ENCODE measurements around the gene PSMC5.

The PSMC5 gene

DNA sequence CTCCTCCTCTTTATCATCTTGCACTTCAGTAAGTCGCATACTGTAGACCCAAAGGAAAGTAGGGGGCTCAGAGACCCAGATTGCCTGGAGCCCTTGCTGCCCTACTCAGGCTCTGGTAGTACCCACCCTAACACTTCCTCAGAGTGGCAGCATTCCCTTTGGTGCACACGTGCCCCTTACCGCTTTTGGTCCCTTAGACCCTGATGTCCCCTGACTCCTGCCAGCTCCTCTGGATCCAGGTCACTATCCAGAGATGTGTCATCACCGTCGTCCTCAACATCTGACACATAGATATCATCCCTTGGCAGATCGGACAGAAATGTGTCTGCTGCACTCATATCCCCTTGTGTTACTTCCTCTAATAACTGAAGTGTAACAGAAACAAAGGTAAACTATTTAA lies 5.4 kb upstream of the PSMC5 start:
- Histone ChIP-seq H3K36me3 (ENCODE audit: insufficient read depth, low read length) (peaks cover 90% of the 10 kb centered on the region), H3K27ac (ENCODE audit: low read depth, low read length) (no peak overlapping the region), H3K27me3 (ENCODE audit: insufficient read depth, low read length) (no peaks in the 10 kb centered on the region), H3K4me3 (ENCODE audit: low read length) (no peak overlapping the region), H3K4me1 (ENCODE audit: insufficient read depth, low read length) (0 out of 2 replicates have a peak, but pooled peaks cover 6% of the 10 kb centered on the region), H3K9me3 (ENCODE audit: insufficient read depth, low read depth, low read length) (no peaks in the 10 kb centered on the region), H3K9ac (ENCODE audit: low read depth, low read length) (no peak overlapping the region)
- 91% methylated on average over 6 of the region's 6 CpGs for WGBS

GRCh38 chr17:63822537-63822936 lies 4.7 kb upstream of the PSMC5 start:
- Histone ChIP-seq H3K9ac (ENCODE audit: low read depth, low read length) (no peak overlapping the region), H3K36me3 (ENCODE audit: insufficient read depth, low read length) (peaks cover 83% of the 10 kb centered on the region), H3K27me3 (ENCODE audit: insufficient read depth, low read length) (no peaks in the 10 kb centered on the region), H3K4me1 (ENCODE audit: insufficient read depth, low read length) (0 out of 2 replicates have a peak, but pooled peaks cover 6% of the 10 kb centered on the region), H3K4me3 (ENCODE audit: low read length) (no peak overlapping the region), H3K9me3 (ENCODE audit: insufficient read depth, low read depth, low read length) (no peaks in the 10 kb centered on the region), H3K27ac (ENCODE audit: low read depth, low read length) (no peak overlapping the region)

- H3K27ac ChIP-seq (ENCODE audit: low read depth, low read length) = no peak overlapping the region
- WGBS = 95% methylated on average over 13 of the region's 13 CpGs
- H3K4me1 ChIP-seq (ENCODE audit: insufficient read depth, low read length) = peaks cover 6% of the 10 kb centered on the region; the same call in 1 of the 2 replicates
- H3K27me3 ChIP-seq (ENCODE audit: insufficient read depth, low read length) = no peaks in the 10 kb centered on the region
- H3K36me3 ChIP-seq (ENCODE audit: insufficient read depth, low read length) = peaks cover 77% of the 10 kb centered on the region
- H3K9me3 ChIP-seq (ENCODE audit: insufficient read depth, low read depth, low read length) = no peaks in the 10 kb centered on the region
- no peak overlapping the region for H3K9ac ChIP-seq (ENCODE audit: low read depth, low read length)
- no peak overlapping the region for H3K4me3 ChIP-seq (ENCODE audit: low read length)
Observed at GRCh38 chr17:63823659-63824331, 3.4 kb upstream of the PSMC5 start.

DNA sequence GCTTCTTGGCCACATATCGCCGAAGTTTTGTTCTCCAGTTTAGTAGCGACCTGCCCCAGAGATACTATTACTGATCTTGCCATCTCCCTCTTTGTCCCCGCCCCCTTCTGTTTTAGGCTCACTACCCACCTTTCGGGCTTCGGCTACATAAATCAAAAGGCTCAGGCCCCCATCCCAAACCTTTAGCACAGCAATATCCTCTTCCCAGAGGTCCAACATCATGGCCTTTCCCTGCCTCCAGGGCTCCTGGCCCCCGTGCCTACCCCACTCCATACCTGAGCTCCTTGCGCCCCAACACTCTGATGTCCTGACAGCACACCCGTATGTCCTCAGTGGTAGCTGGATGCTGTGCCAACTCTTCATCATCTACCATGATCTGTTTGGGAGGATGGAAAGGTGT lies 2.9 kb upstream of the PSMC5 start:
- H3K36me3 ChIP-seq (ENCODE audit: insufficient read depth, low read length) = peaks cover 77% of the 10 kb centered on the region

DNA sequence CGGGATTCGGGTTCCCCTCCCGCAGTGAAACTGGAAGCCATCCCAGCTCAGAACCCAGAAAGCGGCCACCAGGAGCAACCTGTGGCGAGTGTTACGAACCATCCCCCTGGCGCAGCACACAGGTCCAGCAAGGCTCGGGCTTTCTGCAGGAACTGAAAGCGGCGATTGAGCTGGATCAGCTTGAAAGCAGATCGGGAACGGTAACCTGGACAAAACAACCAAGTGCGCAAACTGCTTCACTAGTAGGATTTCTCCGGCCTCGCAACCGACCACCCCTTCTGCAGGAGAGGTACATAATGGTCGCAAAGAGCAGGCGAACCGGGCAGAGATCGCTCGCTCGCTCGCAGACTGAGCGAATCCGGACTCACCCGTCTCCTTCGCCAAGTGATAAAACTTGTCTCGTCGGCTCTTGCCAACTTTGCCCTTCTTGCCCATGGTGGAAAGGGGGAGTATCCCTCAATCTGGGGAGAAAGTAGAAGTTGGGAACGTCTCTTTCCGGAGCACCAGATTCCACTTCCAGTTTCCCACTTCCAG lies 696 bp upstream of the PSMC5 start:
- H3K36me3 ChIP-seq (ENCODE audit: insufficient read depth, low read length) = peaks cover 77% of the 10 kb centered on the region
- peak overlapping the region; percentile 95 for H3K4me3 ChIP-seq (ENCODE audit: low read length)
- no peaks in the 10 kb centered on the region for H3K9me3 ChIP-seq (ENCODE audit: insufficient read depth, low read depth, low read length)
- H3K4me1 ChIP-seq (ENCODE audit: insufficient read depth, low read length) = peaks cover 6% of the 10 kb centered on the region; the same call in 1 of the 2 replicates
- WGBS = 2% methylated on average over 31 of the region's 31 CpGs
- peak overlapping the region; percentile 96 for H3K27ac ChIP-seq (ENCODE audit: low read depth, low read length)
- no peaks in the 10 kb centered on the region for H3K27me3 ChIP-seq (ENCODE audit: insufficient read depth, low read length)
- H3K9ac ChIP-seq (ENCODE audit: low read depth, low read length) = peak overlapping the region; percentile 96

More for the DNA sequence above, 2.9 kb upstream of the PSMC5 start:
- Histone ChIP-seq H3K27ac (ENCODE audit: low read depth, low read length) (no peak overlapping the region), H3K9ac (ENCODE audit: low read depth, low read length) (no peak overlapping the region), H3K4me3 (ENCODE audit: low read length) (no peak overlapping the region), H3K4me1 (ENCODE audit: insufficient read depth, low read length) (peaks cover 6% of the 10 kb centered on the region; the same call in 1 of the 2 replicates), H3K27me3 (ENCODE audit: insufficient read depth, low read length) (no peaks in the 10 kb centered on the region), H3K9me3 (ENCODE audit: insufficient read depth, low read depth, low read length) (no peaks in the 10 kb centered on the region)
- WGBS = 92% methylated on average over 9 of the region's 9 CpGs

DNA sequence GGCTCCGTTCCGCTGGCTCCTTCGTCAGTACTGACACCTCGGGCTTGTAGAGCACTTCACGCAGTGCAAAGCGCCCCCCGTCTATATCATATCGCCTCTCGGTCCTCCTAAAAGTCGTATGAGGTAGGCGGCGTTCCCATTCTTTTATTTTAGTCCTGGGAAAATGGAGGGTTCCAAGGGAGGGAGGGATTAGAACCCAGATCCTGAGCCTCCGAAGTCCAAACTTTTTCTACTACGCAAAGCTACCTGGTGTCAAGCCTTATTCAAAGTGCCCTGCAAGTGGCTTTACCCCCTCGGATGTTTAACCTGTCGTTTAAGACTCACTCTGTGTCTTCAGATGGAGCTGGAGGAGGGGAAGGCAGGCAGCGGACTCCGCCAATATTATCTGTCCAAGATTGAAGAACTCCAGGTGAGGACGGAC lies 580 bp downstream of the PSMC5 start:
- H3K36me3 ChIP-seq (ENCODE audit: insufficient read depth, low read length) = peaks cover 77% of the 10 kb centered on the region
- no peaks in the 10 kb centered on the region for H3K9me3 ChIP-seq (ENCODE audit: insufficient read depth, low read depth, low read length)
- peaks cover 6% of the 10 kb centered on the region; the same call in 1 of the 2 replicates for H3K4me1 ChIP-seq (ENCODE audit: insufficient read depth, low read length)
- H3K4me3 ChIP-seq (ENCODE audit: low read length) = peak overlapping the region; percentile 95
- no peaks in the 10 kb centered on the region for H3K27me3 ChIP-seq (ENCODE audit: insufficient read depth, low read length)
- WGBS = 3% methylated on average over 19 of the region's 19 CpGs
- H3K9ac ChIP-seq (ENCODE audit: low read depth, low read length) = peak overlapping the region; percentile 96
- H3K27ac ChIP-seq (ENCODE audit: low read depth, low read length) = peak overlapping the region; percentile 96

DNA sequence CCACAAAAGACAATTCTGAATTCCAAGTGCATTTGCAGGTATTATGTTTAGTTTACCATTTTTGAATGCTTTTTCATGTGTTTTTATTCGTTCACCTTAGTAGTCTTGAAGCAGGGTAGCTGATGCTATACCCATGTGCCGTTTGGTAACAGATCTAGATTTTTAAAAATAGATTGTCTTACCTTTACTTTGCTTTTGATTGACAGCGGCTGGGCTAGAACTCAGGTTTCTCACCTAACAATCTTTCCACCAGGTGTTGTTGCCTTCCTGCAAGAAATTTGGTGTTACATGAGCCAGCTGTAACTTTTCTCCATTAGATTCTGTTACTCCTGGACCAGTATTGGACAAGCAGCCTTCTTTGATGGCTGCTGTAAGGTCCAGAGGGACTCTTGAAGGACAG lies 1.7 kb downstream of the PSMC5 start:
- Histone ChIP-seq H3K27ac (ENCODE audit: low read depth, low read length) (no peak overlapping the region), H3K9ac (ENCODE audit: low read depth, low read length) (no peak overlapping the region), H3K9me3 (ENCODE audit: insufficient read depth, low read depth, low read length) (no peaks in the 10 kb centered on the region), H3K4me3 (ENCODE audit: low read length) (no peak overlapping the region), H3K27me3 (ENCODE audit: insufficient read depth, low read length) (no peaks in the 10 kb centered on the region), H3K36me3 (ENCODE audit: insufficient read depth, low read length) (peaks cover 79% of the 10 kb centered on the region), H3K4me1 (ENCODE audit: insufficient read depth, low read length) (peaks cover 6% of the 10 kb centered on the region; the same call in 1 of the 2 replicates)
- WGBS = 94% methylated on average over 3 of the region's 3 CpGs

GRCh38 chr17:63830278-63830677 lies 3.0 kb downstream of the PSMC5 start:
- Histone ChIP-seq H3K9ac (ENCODE audit: low read depth, low read length) (no peak overlapping the region), H3K9me3 (ENCODE audit: insufficient read depth, low read depth, low read length) (no peaks in the 10 kb centered on the region), H3K4me3 (ENCODE audit: low read length) (no peak overlapping the region), H3K36me3 (ENCODE audit: insufficient read depth, low read length) (peaks cover 74% of the 10 kb centered on the region), H3K27me3 (ENCODE audit: insufficient read depth, low read length) (no peaks in the 10 kb centered on the region), H3K4me1 (ENCODE audit: insufficient read depth, low read length) (peaks cover 6% of the 10 kb centered on the region; the same call in 1 of the 2 replicates), H3K27ac (ENCODE audit: low read depth, low read length) (no peak overlapping the region)
- 94% methylated on average over 5 of the region's 5 CpGs for WGBS

GRCh38 chr17:63830904-63831491 lies 3.8 kb downstream of the PSMC5 start:
- Histone ChIP-seq H3K27ac (ENCODE audit: low read depth, low read length) (no peak overlapping the region), H3K36me3 (ENCODE audit: insufficient read depth, low read length) (peaks cover 68% of the 10 kb centered on the region), H3K4me3 (ENCODE audit: low read length) (no peak overlapping the region), H3K27me3 (ENCODE audit: insufficient read depth, low read length) (no peaks in the 10 kb centered on the region), H3K4me1 (ENCODE audit: insufficient read depth, low read length) (peaks cover 3% of the 10 kb centered on the region; the same call in 1 of the 2 replicates), H3K9ac (ENCODE audit: low read depth, low read length) (no peak overlapping the region), H3K9me3 (ENCODE audit: insufficient read depth, low read depth, low read length) (no peaks in the 10 kb centered on the region)
- WGBS = 96% methylated on average over 15 of the region's 15 CpGs

DNA sequence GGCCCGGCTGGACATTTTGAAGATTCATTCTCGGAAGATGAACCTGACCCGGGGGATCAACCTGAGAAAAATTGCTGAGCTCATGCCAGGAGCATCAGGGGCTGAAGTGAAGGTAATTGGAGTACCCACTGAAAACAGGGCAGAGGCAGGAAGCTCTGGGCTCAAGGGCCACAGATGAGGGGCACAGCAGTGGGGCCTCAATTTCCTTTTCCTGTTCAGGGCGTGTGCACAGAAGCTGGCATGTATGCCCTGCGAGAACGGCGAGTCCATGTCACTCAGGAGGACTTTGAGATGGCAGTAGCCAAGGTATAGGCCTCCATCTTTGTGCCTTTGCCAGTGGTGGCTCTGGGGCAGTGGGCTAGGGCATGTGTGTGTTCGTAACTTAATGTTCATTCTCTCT lies 4.3 kb downstream of the PSMC5 start:
- H3K27ac ChIP-seq (ENCODE audit: low read depth, low read length) = no peak overlapping the region
- no peaks in the 10 kb centered on the region; the same call in 1 of the 2 replicates for H3K4me1 ChIP-seq (ENCODE audit: insufficient read depth, low read length)
- 95% methylated on average over 8 of the region's 8 CpGs for WGBS
- no peaks in the 10 kb centered on the region for H3K9me3 ChIP-seq (ENCODE audit: insufficient read depth, low read depth, low read length)
- H3K27me3 ChIP-seq (ENCODE audit: insufficient read depth, low read length) = no peaks in the 10 kb centered on the region
- no peak overlapping the region for H3K4me3 ChIP-seq (ENCODE audit: low read length)
- H3K36me3 ChIP-seq (ENCODE audit: insufficient read depth, low read length) = peaks cover 73% of the 10 kb centered on the region
- no peak overlapping the region for H3K9ac ChIP-seq (ENCODE audit: low read depth, low read length)

DNA sequence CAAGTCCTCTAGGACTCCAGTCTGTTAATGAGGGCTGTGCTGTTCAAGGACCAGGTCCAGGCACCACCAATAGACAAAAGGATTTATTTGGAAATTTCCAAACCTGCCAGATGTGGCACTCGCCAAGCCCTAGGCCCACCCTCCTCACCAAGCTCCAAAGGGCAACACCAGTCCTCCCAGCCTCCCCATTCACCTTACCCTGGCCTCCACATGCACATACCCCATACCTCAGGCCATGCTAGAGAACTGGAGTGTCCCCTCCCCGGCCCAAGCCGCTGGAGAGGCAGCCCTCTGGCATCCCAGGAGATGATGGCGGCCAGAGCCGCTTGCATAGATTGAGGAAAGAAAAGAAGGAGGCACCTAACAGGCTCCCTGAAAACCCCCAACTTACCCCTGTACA lies 4.8 kb downstream of the PSMC5 start:
- Histone ChIP-seq H3K4me1 (ENCODE audit: insufficient read depth, low read length) (no peaks in the 10 kb centered on the region; the same call in 1 of the 2 replicates), H3K9me3 (ENCODE audit: insufficient read depth, low read depth, low read length) (no peaks in the 10 kb centered on the region), H3K27me3 (ENCODE audit: insufficient read depth, low read length) (no peaks in the 10 kb centered on the region), H3K27ac (ENCODE audit: low read depth, low read length) (no peak overlapping the region), H3K36me3 (ENCODE audit: insufficient read depth, low read length) (peaks cover 78% of the 10 kb centered on the region), H3K4me3 (ENCODE audit: low read length) (no peak overlapping the region), H3K9ac (ENCODE audit: low read depth, low read length) (no peak overlapping the region)
- 98% methylated on average over 5 of the region's 5 CpGs for WGBS
